Epithelial cell of proximal tubule (primary cell): Measurements from ENCODE around the gene PAGE2. TPM values are rescaled to one million over a fixed set of nuclear protein-coding genes. Genes with fewer than 3 reads are reported as not detected.
"Not testable (repeated sequence)": the region's sequence is repeated elsewhere in the genome, so short reads cannot be mapped to it uniquely, and the experiment has no call there.

Source experiments
- DNase-seq: peaks from one replicate; pipeline ENCODE4 v3.0.0-alpha.2; 2011; ENCODE audit warnings: low read depth
- H3K4me3 ChIP-seq: 2 replicates; pipeline ENCODE4 v1.5.1; 2011; ENCODE audit warnings: low read depth, mild to moderate bottlenecking, low read length
- CTCF ChIP-seq: conservative IDR thresholded peaks from 2 replicates; pipeline ENCODE4 v1.5.1; 2012; ENCODE audit warnings: low read depth, mild to moderate bottlenecking, low read length
- total RNA-seq: library from RNA; depleted of rRNA; stranded (reverse); fragments of >200 nt; gene quantifications from 2 replicates; pipeline ENCODE4 v1.2.3, GENCODE V29; 2015

Gene PAGE2
- total RNA-seq, 1 donor from 2014 or later = not detected

- no peak for DNase-seq
- TF ChIP-seq CTCF = no peak
- no peak overlapping the region for H3K4me3 ChIP-seq
Measured at GRCh38 chrX:55123900-55124299, 35.1 kb downstream of the PAGE2 start.

- H3K4me3 ChIP-seq = no peak overlapping the region
- no peak for DNase-seq
- no peak for TF ChIP-seq CTCF
Measured at GRCh38 chrX:55127692-55128091, 38.9 kb downstream of the PAGE2 start.

DNA sequence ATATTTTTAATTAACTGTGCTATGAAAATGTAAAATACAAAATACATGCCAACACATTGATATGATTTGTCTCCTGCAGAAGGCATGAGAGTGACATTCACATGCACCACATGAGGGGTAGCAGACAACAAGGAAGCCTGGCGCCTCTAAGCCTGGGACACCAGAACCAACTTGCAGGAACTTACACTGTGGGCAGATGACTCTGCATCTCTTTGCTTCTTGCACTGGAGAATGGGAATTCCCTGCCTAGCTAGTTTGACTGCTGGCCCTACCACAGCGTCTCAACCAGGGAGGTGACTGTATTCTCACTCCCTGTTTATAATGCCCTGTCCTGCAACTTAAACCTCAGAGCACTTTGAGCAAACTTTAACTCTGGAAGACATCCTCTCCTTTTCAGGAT, 40.5 kb downstream of the PAGE2 start:
- no peak overlapping the region for H3K4me3 ChIP-seq
- no peak for DNase-seq
- TF ChIP-seq CTCF = no peak

DNA sequence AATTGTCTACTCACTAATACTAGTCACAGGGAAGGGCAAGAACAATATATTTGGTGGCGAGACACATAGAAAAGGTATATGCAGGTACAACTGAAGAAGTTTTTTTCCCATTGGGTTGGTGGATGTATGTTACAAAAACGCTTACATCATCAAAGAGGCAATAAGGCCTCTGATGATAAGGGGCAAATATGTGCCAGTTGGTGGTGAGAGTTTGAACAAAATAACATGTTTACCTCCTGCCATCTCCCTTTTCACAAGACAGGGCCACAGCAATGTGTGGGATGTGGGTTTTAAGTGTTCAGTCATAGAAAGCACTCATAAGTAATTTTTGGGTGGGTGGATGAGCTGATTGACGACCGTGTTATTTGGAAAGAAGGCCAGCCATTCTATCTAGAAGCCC, 41.7 kb downstream of the PAGE2 start:
- TF ChIP-seq CTCF = no peak
- H3K4me3 ChIP-seq = no peak overlapping the region
- no peak for DNase-seq

- DNase-seq = no peak
- no peak overlapping the region for H3K4me3 ChIP-seq
- no peak for TF ChIP-seq CTCF
Measured at GRCh38 chrX:55132416-55132815, 43.6 kb downstream of the PAGE2 start.

GRCh38 chrX:55135171-55135570, 46.4 kb downstream of the PAGE2 start:
- DNase-seq = no peak
- H3K4me3 ChIP-seq = no peak overlapping the region
- peak; percentile 74 for TF ChIP-seq CTCF

DNA sequence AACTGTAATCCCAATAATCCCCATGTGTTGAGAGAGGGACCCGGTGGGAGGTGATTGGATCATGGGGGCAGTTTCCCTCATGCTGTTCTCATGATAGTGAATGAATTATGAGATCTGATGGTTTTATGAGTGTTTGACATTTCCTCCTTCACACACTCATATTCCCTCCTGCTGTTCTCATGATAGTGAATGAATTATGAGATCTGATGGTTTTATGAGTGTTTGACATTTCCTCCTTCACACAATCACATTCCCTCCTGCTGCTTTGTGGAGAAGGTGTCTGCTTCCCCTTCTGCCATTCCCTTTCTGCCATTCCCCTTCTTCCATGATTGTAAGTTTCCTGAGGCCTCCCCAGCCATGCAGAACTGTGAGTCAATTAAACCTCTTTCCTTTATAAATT, 52.0 kb downstream of the PAGE2 start:
- not testable (repeated sequence) for H3K4me3 ChIP-seq, DNase-seq

Other genes with a start within 250 kb of the PAGE2 start
- gene TRO, start 168.2 kb upstream of the PAGE2 start, total RNA-seq = 6.1 and 15.0 TPM in 2 replicates
- gene PFKFB1, start 94.8 kb upstream of the PAGE2 start, total RNA-seq = 0.58 TPM in 1 of 2 replicates, not detected in the other
- gene APEX2, start 88.7 kb upstream of the PAGE2 start, total RNA-seq = 17.0 and 25.0 TPM in 2 replicates
- not detected in 2 replicates for gene ALAS2, start 58.0 kb upstream of the PAGE2 start, total RNA-seq
- gene PAGE2B, start 14.0 kb upstream of the PAGE2 start, total RNA-seq = not detected in 2 replicates
- gene PAGE5, start 131.3 kb downstream of the PAGE2 start, total RNA-seq = not detected in 2 replicates
- gene PAGE3, start 175.9 kb downstream of the PAGE2 start, total RNA-seq = not detected in 2 replicates